ENCODE data around the gene CCDC127.

DNA sequence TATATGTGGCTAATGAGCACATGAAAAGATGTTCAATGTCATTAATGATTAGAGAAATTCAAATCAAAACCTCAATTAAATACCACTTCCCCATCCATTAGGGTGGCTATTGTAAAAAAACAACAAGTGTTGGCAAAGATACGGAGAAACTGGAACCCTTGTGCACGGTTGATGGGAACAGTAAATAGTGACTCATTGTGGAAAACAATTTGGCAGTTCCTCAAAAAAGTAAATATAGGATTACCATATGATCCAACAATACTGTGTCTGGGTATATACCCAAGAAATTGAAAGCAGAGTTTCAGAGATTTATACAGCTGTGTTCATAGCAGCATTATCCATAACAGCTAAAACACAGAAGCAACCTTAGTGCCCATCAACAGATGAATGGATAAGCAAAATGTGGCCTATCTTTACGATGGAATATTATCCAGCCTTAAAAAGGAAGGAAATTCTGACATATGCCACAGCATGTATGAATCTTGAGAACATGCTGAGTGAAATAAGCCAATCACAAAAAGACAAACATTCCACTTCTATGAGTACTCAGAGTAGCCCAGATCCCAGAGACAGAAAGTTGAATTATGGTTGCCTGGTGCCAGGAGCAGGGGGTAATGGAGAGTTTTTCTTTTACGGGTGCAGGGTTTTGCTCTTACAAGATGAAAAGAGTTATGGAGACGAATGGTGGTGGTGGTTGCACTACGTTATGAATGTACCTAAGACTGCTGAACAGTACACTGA is 68.0 kb downstream of the CCDC127 start:
- TF ChIP-seq, protein P1, sequence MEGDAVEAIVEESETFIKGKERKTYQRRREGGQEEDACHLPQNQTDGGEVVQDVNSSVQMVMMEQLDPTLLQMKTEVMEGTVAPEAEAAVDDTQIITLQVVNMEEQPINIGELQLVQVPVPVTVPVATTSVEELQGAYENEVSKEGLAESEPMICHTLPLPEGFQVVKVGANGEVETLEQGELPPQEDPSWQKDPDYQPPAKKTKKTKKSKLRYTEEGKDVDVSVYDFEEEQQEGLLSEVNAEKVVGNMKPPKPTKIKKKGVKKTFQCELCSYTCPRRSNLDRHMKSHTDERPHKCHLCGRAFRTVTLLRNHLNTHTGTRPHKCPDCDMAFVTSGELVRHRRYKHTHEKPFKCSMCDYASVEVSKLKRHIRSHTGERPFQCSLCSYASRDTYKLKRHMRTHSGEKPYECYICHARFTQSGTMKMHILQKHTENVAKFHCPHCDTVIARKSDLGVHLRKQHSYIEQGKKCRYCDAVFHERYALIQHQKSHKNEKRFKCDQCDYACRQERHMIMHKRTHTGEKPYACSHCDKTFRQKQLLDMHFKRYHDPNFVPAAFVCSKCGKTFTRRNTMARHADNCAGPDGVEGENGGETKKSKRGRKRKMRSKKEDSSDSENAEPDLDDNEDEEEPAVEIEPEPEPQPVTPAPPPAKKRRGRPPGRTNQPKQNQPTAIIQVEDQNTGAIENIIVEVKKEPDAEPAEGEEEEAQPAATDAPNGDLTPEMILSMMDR (IDR thresholded peaks at IDR 0.05): no peak
- TF ChIP-seq POLR2A (IDR thresholded peaks at IDR 0.05): no peak
